Activated naive CD8-positive, alpha-beta T cell treated with anti-CD3 and anti-CD28 coated beads for 36 hours (primary cell): Measurements from ENCODE around the gene FIP1L1. TPM values are rescaled to one million over a fixed set of nuclear protein-coding genes. Genes with fewer than 3 reads are reported as not detected.

ENCODE experiments used
- DNase-seq: peaks from one replicate; pipeline ENCODE4 v3.0.0; 2021
- H3K27ac Mint-ChIP-seq: one replicate; pipeline ENCODE4 v1.8.0; 2022; ENCODE audit warnings: mild to moderate bottlenecking, moderate library complexity, mixed read lengths
- H3K27me3 Mint-ChIP-seq: one replicate; pipeline ENCODE4 v1.8.0; 2022; ENCODE audit warnings: mild to moderate bottlenecking, mixed read lengths
- H3K36me3 Mint-ChIP-seq: one replicate; pipeline ENCODE4 v1.8.0; 2021; ENCODE audit warnings: mild to moderate bottlenecking, mixed read lengths
- H3K4me1 Mint-ChIP-seq: one replicate; pipeline ENCODE4 v1.8.0; 2021; ENCODE audit warnings: mixed read lengths
- H3K4me3 Mint-ChIP-seq: one replicate; pipeline ENCODE4 v1.8.0; 2022; ENCODE audit warnings: mild to moderate bottlenecking, moderate library complexity, mixed read lengths
- H3K9me3 Mint-ChIP-seq: one replicate; pipeline ENCODE4 v1.8.0; 2022; ENCODE audit warnings: mixed read lengths
- total RNA-seq, 2 experiments: library from RNA; stranded (reverse); gene quantifications; one replicate each; pipeline ENCODE4 v1.2.3, GENCODE V29; 2021

FIP1L1 gene
- total RNA-seq, 2 experiments from 2014 or later: 76.6 to 82.3 TPM

GRCh38 chr4:53476232-53477037, 99.0 kb downstream of the FIP1L1 start:
- no peak overlapping the region for H3K4me3 Mint-ChIP-seq
- H3K4me1 Mint-ChIP-seq: no peaks in the 10 kb centered on the region
- no peak for DNase-seq
- H3K36me3 Mint-ChIP-seq: peaks cover 2% of the 10 kb centered on the region
- peaks cover 10% of the 10 kb centered on the region for H3K27me3 Mint-ChIP-seq
- H3K9me3 Mint-ChIP-seq: peaks cover 6% of the 10 kb centered on the region
- no peak overlapping the region for H3K27ac Mint-ChIP-seq

GRCh38 chr4:53477038-53477565, 99.7 kb downstream of the FIP1L1 start:
- Mint-ChIP-seq H3K36me3 (peaks cover 2% of the 10 kb centered on the region), H3K27me3 (peaks cover 16% of the 10 kb centered on the region), H3K9me3 (peaks cover 6% of the 10 kb centered on the region), H3K27ac (no peak overlapping the region), H3K4me1 (no peaks in the 10 kb centered on the region), H3K4me3 (no peak overlapping the region)
- no peak for DNase-seq

DNA sequence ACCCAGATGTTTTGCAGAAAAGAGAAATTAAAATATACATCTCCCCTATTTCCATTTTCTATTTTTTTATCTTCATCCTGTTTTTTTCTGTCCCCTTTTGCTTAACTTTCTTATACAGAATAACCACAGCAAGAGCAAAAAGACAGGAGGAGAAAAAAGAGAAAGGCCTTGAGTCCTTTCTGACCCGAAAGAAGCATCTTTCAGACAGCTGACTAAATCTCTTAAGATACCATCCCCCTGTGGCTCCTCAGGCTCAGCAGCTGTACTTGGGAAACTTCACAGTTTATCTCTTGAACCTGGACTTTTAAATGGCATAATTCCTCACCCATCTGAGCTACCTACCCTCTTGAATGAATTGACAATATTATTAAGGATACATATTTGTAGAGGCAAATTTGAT, 100.2 kb downstream of the FIP1L1 start:
- Mint-ChIP-seq H3K9me3 (peaks cover 5% of the 10 kb centered on the region), H3K4me1 (no peaks in the 10 kb centered on the region)

DNA sequence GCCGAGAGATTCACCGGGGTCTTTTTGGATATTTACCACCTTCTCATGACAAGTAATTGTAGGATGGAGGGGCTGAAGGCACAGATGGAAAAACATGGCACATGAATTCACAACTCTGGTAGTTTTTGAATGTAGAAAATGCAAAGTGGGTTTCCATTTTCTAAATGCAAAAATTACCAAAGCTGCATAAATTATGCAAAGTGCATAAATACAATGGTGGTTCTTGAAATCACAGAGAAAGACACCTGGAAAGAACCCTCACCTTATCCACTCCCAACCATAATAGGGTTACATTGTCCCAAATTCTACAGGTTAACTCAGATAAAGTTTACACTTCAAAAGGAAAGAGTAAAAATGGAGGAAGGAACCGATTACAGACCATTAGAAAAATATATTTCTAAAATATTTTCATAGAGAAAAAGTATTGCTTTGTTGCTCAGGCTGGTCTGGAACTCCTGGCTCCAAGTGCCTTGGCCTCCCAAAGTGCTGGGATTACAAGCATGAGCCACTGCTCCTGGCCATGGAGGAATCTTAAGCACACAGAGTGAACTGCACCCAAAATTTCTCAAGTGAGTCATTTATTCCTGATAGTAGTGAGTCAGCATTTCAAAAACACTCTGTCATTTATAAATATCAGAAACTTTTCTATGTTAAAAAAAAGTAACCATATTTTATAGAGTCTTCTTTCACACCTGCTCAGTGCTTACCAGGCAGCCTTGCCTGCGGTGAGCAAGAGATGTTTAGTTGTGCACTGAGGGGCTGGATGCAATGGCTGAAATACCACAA, 101.4 kb downstream of the FIP1L1 start:
- no peaks in the 10 kb centered on the region for H3K36me3 Mint-ChIP-seq
- H3K4me3 Mint-ChIP-seq: no peak overlapping the region
- H3K9me3 Mint-ChIP-seq: no peaks in the 10 kb centered on the region
- peaks cover 22% of the 10 kb centered on the region for H3K27me3 Mint-ChIP-seq
- DNase-seq: no peak
- H3K27ac Mint-ChIP-seq: no peak overlapping the region
- no peaks in the 10 kb centered on the region for H3K4me1 Mint-ChIP-seq

More for the DNA sequence above, 100.2 kb downstream of the FIP1L1 start:
- Mint-ChIP-seq H3K27me3 (peaks cover 16% of the 10 kb centered on the region), H3K36me3 (peaks cover 2% of the 10 kb centered on the region), H3K27ac (no peak overlapping the region), H3K4me3 (no peak overlapping the region)
- DNase-seq: no peak

- H3K27me3 Mint-ChIP-seq: peaks cover 30% of the 10 kb centered on the region
- no peak for DNase-seq
- H3K4me3 Mint-ChIP-seq: no peak overlapping the region
- no peaks in the 10 kb centered on the region for H3K36me3 Mint-ChIP-seq
- no peak overlapping the region for H3K27ac Mint-ChIP-seq
- no peaks in the 10 kb centered on the region for H3K4me1 Mint-ChIP-seq
- no peaks in the 10 kb centered on the region for H3K9me3 Mint-ChIP-seq
Observed at GRCh38 chr4:53479736-53480525, 102.5 kb downstream of the FIP1L1 start.

DNA sequence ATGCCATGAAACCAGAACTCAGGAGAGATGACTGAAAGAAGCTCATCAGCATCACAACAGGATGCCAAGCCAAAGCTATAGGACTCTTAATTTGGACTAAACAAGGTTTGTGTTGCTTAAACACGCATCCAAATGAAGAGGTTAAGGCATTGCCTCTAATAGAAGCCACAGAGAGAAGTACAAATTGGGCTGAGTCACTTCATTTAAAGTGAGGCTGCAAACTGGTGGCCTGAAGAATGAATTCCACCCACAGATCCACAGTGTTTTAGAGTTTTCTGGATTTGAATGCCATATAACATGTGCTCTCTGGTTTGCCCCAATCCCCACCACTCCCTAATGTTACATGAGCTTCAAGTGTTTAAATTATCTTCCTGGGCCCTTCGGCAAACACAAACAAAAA, 103.5 kb downstream of the FIP1L1 start:
- Mint-ChIP-seq H3K27ac (no peak overlapping the region), H3K27me3 (peaks cover 30% of the 10 kb centered on the region), H3K9me3 (no peaks in the 10 kb centered on the region), H3K4me3 (no peak overlapping the region), H3K4me1 (no peaks in the 10 kb centered on the region), H3K36me3 (no peaks in the 10 kb centered on the region)
- no peak for DNase-seq

- H3K36me3 Mint-ChIP-seq: no peaks in the 10 kb centered on the region
- no peak for DNase-seq
- no peaks in the 10 kb centered on the region for H3K9me3 Mint-ChIP-seq
- H3K27ac Mint-ChIP-seq: no peak overlapping the region
- peaks cover 34% of the 10 kb centered on the region for H3K27me3 Mint-ChIP-seq
- H3K4me1 Mint-ChIP-seq: no peaks in the 10 kb centered on the region
- H3K4me3 Mint-ChIP-seq: no peak overlapping the region
Observed at GRCh38 chr4:53481586-53481985, 104.1 kb downstream of the FIP1L1 start.

GRCh38 chr4:53483250-53483649, 105.8 kb downstream of the FIP1L1 start:
- Mint-ChIP-seq H3K27ac (no peak overlapping the region), H3K4me1 (no peaks in the 10 kb centered on the region), H3K9me3 (no peaks in the 10 kb centered on the region), H3K27me3 (peaks cover 34% of the 10 kb centered on the region), H3K36me3 (no peaks in the 10 kb centered on the region), H3K4me3 (no peak overlapping the region)
- DNase-seq: no peak

DNA sequence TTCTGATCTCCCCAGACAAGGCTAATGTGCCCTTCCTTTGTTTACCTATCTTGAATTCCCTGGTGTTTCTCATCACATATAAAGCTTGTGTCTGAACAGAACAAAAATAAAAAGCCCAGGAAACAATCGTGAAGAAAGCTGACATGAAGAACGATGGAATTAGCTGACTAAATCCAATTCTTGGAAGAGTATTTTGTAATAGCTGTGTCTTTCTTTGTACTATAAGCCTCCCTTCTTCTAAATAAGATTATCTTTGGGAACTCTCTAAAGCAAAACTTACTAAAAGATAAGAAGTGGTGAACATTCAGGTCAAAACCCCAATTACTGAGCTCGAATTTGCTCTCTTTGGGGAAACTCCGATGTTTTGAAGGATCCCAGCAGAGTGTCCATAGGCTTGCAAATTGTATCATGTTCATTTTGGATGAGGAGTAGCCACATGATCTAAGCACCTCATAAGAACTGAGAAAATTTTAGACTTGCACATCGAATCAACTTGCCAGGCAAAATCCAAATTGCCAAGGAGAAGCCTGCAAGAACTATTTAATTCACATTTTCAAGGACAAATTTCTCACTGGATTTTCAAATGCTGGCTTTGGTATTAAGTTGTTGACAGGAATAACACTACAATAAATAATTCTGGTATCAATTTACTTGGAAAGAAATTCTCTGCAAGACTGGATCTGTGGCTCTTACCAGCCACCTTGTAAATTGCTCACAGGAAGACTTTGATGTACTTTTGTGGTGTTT, 107.6 kb downstream of the FIP1L1 start:
- DNase-seq: no peak
- H3K4me1 Mint-ChIP-seq: no peaks in the 10 kb centered on the region
- no peak overlapping the region for H3K27ac Mint-ChIP-seq
- no peak overlapping the region for H3K4me3 Mint-ChIP-seq
- no peaks in the 10 kb centered on the region for H3K9me3 Mint-ChIP-seq
- H3K36me3 Mint-ChIP-seq: no peaks in the 10 kb centered on the region
- H3K27me3 Mint-ChIP-seq: peaks cover 37% of the 10 kb centered on the region

GRCh38 chr4:53485658-53486040, 108.2 kb downstream of the FIP1L1 start:
- H3K27me3 Mint-ChIP-seq: peaks cover 42% of the 10 kb centered on the region
- no peak for DNase-seq
- no peaks in the 10 kb centered on the region for H3K9me3 Mint-ChIP-seq
- H3K4me3 Mint-ChIP-seq: no peak overlapping the region
- H3K4me1 Mint-ChIP-seq: no peaks in the 10 kb centered on the region
- no peaks in the 10 kb centered on the region for H3K36me3 Mint-ChIP-seq
- H3K27ac Mint-ChIP-seq: no peak overlapping the region

- no peaks in the 10 kb centered on the region for H3K4me1 Mint-ChIP-seq
- DNase-seq: no peak
- peaks cover 33% of the 10 kb centered on the region for H3K27me3 Mint-ChIP-seq
- H3K9me3 Mint-ChIP-seq: no peaks in the 10 kb centered on the region
- no peak overlapping the region for H3K4me3 Mint-ChIP-seq
- no peak overlapping the region for H3K27ac Mint-ChIP-seq
- H3K36me3 Mint-ChIP-seq: no peaks in the 10 kb centered on the region
Observed at GRCh38 chr4:53487766-53488165, 110.3 kb downstream of the FIP1L1 start.

DNA sequence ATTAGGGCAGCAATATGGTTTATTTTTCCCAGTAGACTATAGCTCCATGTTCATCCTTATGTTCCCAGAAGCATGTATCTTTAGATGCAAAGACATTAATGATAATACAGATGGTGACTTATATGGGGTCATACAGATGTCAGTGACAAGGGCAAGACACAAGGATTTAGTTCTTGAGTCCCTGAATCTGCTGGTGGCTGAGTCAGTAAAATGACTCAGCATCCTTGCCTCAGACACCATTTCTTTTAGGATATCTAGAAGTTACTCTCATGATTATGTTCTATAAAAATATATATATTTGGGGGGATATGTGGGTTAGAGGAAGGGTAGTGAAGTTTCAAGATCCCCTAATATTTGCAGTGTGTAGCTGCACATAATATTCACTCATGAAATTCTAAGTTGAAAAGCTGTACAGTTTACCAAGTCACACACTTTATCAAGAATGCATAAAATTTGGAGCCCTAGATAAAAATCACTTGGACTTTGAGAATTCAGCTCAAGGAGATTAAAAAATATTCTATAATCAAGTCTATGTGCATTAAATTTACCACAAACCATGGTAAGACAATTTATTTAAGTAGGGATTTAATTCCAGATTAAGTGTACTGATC, 111.9 kb downstream of the FIP1L1 start:
- DNase-seq: no peak
- Mint-ChIP-seq H3K36me3 (no peaks in the 10 kb centered on the region), H3K27me3 (peaks cover 24% of the 10 kb centered on the region), H3K9me3 (no peaks in the 10 kb centered on the region), H3K27ac (no peak overlapping the region), H3K4me3 (no peak overlapping the region), H3K4me1 (no peaks in the 10 kb centered on the region)

DNA sequence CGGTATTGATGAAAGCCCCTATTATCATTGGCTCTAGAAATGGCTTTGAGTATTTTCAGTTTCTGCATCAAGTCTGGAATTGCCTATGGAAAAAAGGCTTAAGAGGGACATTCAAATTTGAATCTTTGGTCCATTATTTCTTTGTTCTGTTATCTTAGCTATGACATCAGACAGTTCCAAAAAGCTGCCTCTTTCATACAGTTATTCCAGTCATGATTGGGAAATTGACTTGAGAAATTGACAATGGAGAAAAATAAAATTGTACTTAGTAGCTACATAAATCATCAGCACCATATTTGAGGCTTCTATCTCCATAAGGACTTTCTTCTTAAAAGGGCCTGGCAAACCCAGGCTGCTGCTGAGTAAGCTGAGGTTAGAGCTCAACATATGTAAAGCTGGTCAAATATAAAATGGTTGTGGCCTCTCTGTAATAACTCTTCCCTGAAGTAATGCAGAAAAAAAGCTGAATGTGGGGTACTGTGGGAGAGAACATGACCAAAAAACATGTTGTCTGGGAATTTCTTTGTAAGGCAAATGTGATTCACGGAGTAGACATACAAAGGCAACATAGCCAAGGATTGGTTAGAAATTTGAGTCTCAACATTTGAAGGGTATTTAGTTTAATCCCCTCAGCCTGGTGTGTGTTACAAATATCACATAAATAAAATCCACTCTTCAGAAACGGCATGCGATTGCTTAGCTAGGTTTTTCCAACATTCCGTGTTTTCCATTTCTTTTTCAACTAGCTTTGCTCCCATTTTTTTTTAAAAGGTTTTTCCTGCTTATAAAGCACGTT, 112.9 kb downstream of the FIP1L1 start:
- H3K4me1 Mint-ChIP-seq: no peaks in the 10 kb centered on the region
- no peak for DNase-seq
- peaks cover 19% of the 10 kb centered on the region for H3K27me3 Mint-ChIP-seq
- H3K36me3 Mint-ChIP-seq: no peaks in the 10 kb centered on the region
- no peak overlapping the region for H3K27ac Mint-ChIP-seq
- no peak overlapping the region for H3K4me3 Mint-ChIP-seq
- H3K9me3 Mint-ChIP-seq: no peaks in the 10 kb centered on the region
